Measurements from ENCODE around the gene NFYB.

NFYB gene

DNA sequence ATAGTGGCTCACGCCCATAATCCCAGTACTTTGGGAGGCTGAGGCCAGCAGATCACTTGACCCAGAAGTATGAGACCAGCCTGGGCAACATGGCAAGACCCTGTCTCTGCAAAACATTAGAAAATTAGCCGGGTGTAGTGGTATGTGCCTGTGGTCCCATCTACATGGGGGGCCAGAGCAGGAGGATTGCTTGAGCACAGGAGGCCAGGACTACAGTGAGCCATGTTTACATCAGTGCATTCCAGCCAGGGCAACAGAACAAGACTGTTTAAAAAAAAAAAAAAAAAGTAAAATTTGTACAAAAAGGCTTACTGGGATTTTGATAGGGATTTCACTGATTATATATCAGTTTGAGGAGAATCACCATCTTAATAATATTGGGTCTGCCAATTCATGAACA lies 65.9 kb downstream of the NFYB start:
- Mint-ChIP-seq H3K36me3 (ENCODE audit: low read depth) (peaks cover 17% of the 10 kb centered on the region), H3K27ac (no peak overlapping the region)

More for the DNA sequence above, 65.9 kb downstream of the NFYB start:
- H3K9me3 Mint-ChIP-seq = no peaks in the 10 kb centered on the region
- ATAC-seq (no peak), DNase-seq (no peak)
- no peak overlapping the region for H3K4me3 Mint-ChIP-seq
- H3K4me1 Mint-ChIP-seq = peaks cover 4% of the 10 kb centered on the region
- no peaks in the 10 kb centered on the region for H3K27me3 Mint-ChIP-seq
